GM12878 (cell line): ENCODE measurements around the gene TIMM10. TPM values are rescaled to one million over a fixed set of nuclear protein-coding genes. Genes with fewer than 3 reads are reported as not detected.

Source experiments
- ATAC-seq: fragments of 200-7000 bp; cut with Tn5 transposase; 3 replicates; pipeline ENCODE4 v1.9.1; 2020; ENCODE audit warnings: mild to moderate bottlenecking, moderate library complexity
- BruUV-seq: library from RNA; stranded (reverse); fragments of 400-500 nt; replicated peaks from 2 replicates; lab custom pipeline; 2021; lab: Mats Ljungman, UMichigan
- CTCF ChIA-PET: fragments of 300-600 bp; sonication (Branson Sonifier 250); formaldehyde crosslinking; extraction: SDS; loops from one replicate; lab custom pipeline; 2021; ENCODE audit warnings: inconsistent platforms; lab: Yijun Ruan, JAX
- POLR2A ChIA-PET: fragments of 350-600 bp; formaldehyde crosslinking; extraction: SDS; loops from one replicate; lab custom pipeline; 2021; ENCODE audit warnings: inconsistent platforms; lab: Charles Lee
- RAD21 ChIA-PET: fragments of 300-600 bp; sonication (Branson Sonifier 250); formaldehyde crosslinking; loops from one replicate; lab custom pipeline; 2023; ENCODE audit warnings: antibody characterized with exemption; ENCODE audit not compliant: unreplicated experiment; lab: Charles Lee
- SMC1A ChIA-PET: fragments of 300-600 bp; sonication (Branson Sonifier 250); formaldehyde crosslinking; loops from one replicate; lab custom pipeline; 2023; ENCODE audit not compliant: unreplicated experiment, uncharacterized antibody; lab: Charles Lee
- DNase-seq: peaks from one replicate; pipeline ENCODE4 v3.0.0-alpha.2; 2011; ENCODE audit warnings: low read depth, low spot score
- FAIRE-seq: peaks from 3 replicates; lab custom pipeline; 2011; peaks lifted over from hg19 to GRCh38; lab: Jason Lieb, UNC
- H2AFZ ChIP-seq: 2 replicates; pipeline ENCODE4 v1.6.0; 2011; ENCODE audit warnings: low read depth, low read length, control low read depth; ENCODE audit not compliant: control insufficient read depth
- H3K27ac ChIP-seq: 2 replicates; pipeline ENCODE4 v1.5.1; 2011; ENCODE audit warnings: control low read depth; ENCODE audit not compliant: control insufficient read depth, insufficient read depth
- H3K27me3 ChIP-seq, 2 experiments: replicated peaks in 1 of 2; 2 replicates each; pipeline versions ENCODE4 v1.6.0 to v1.6.1; 2011; ENCODE audit warnings: low read length in 1 of 2; ENCODE audit not compliant: control insufficient read depth in 2 of 2, insufficient read depth in 2 of 2
- H3K36me3 ChIP-seq, 2 experiments: 2 replicates each; pipeline ENCODE4 v1.5.1; 2011; ENCODE audit warnings: low read length in 1 of 2; ENCODE audit not compliant: control insufficient read depth in 2 of 2, insufficient read depth in 2 of 2
- H3K4me1 ChIP-seq: 2 replicates; pipeline ENCODE4 v1.6.1; 2011; ENCODE audit warnings: mild to moderate bottlenecking, low read length, moderate library complexity, mixed read lengths; ENCODE audit not compliant: control insufficient read depth, insufficient read depth
- H3K4me2 ChIP-seq: 2 replicates; pipeline ENCODE4 v1.6.0; 2011; ENCODE audit warnings: control low read depth; ENCODE audit not compliant: control insufficient read depth, insufficient read depth
- H3K4me3 ChIP-seq: fragments of 200-600 bp; sonication (generic); 2 replicates; pipeline ENCODE4 v1.5.1; 2016
- H3K79me2 ChIP-seq: 2 replicates; pipeline ENCODE4 v1.6.0; 2011; ENCODE audit warnings: low read length; ENCODE audit not compliant: control insufficient read depth, insufficient read depth
- H3K9ac ChIP-seq: 2 replicates; pipeline ENCODE4 v1.8.0; 2011; ENCODE audit warnings: low read length, control low read depth, mixed read lengths; ENCODE audit not compliant: control insufficient read depth, insufficient read depth
- H3K9me3 ChIP-seq: replicated peaks from 3 replicates; pipeline ENCODE4 v1.5.1; 2011; ENCODE audit warnings: mild to moderate bottlenecking, low read length; ENCODE audit not compliant: control insufficient read depth, insufficient read depth
- H4K20me1 ChIP-seq: 2 replicates; pipeline ENCODE4 v1.6.0; 2011; ENCODE audit not compliant: control insufficient read depth, insufficient read depth
- CREB1 ChIP-seq: IDR thresholded peaks from 2 replicates; pipeline ENCODE4 v1.6.1; 2012; ENCODE audit warnings: low read depth, mild to moderate bottlenecking, inconsistent platforms
- IKZF2 ChIP-seq, 2 experiments: fragments of 450-650 bp; IDR thresholded peaks; 2 replicates each; pipeline ENCODE4 v1.6.1; 2017; ENCODE audit warnings: mild to moderate bottlenecking in 2 of 2, moderate library complexity in 2 of 2
- MTA3 ChIP-seq: IDR thresholded peaks from 2 replicates; pipeline ENCODE4 v1.6.1; 2012; ENCODE audit warnings: low read length, inconsistent platforms, borderline replicate concordance
- NFXL1 ChIP-seq: fragments of 450-650 bp; IDR thresholded peaks from 2 replicates; pipeline ENCODE4 v1.6.1; 2017; ENCODE audit warnings: antibody characterized with exemption, mild to moderate bottlenecking, borderline replicate concordance
- NFYA ChIP-seq: IDR thresholded peaks from 2 replicates; pipeline ENCODE4 v1.6.1; 2011; ENCODE audit warnings: low read depth, mild to moderate bottlenecking, low read length, improper control_type of control experiment, borderline replicate concordance
- RB1 ChIP-seq: fragments of 450-650 bp; formaldehyde crosslinking; IDR thresholded peaks from 2 replicates; pipeline ENCODE4 v1.6.1; 2017; ENCODE audit warnings: mild to moderate bottlenecking, borderline replicate concordance
- ZBTB33 ChIP-seq: fragments of 450-650 bp; IDR thresholded peaks from 2 replicates; pipeline ENCODE4 v1.6.1; 2017; ENCODE audit warnings: mild to moderate bottlenecking
- ZSCAN29 ChIP-seq: fragments of 450-650 bp; IDR thresholded peaks from 2 replicates; pipeline ENCODE4 v1.6.1; 2017; ENCODE audit warnings: mild to moderate bottlenecking, moderate library complexity
- WGBS: methylation state at CpG from one replicate; pipeline ENCODE4 v1.1.6; 2016; ENCODE audit warnings: low lambda C conversion rate; ENCODE audit not compliant: insufficient replicate concordance, insufficient coverage; ENCODE audit errors: missing lambda C conversion rate; 5-methylcytosine and 5-hydroxymethylcytosine counted together
- in situ Hi-C: fragments of 300-500 bp; cut with MboI; formaldehyde crosslinking; loops from 9 replicates; pipeline ENCODE4 v1.14.3; 2018; ENCODE audit warnings: mixed read lengths
- intact Hi-C: fragments of 100-400 bp; cut with micrococcal nuclease; formaldehyde crosslinking; loops from one replicate; pipeline ENCODE4 v1.14.2; 2022; ENCODE audit not compliant: unreplicated experiment
- polyA plus RNA-seq, 11 experiments: library from polyadenylated mRNA; depleted of rRNA in 4 of 11; unstranded in 6 of 11; stranded (reverse) in 5 of 11; fragments of >200 nt; fragmentation: Nextera tagmentation in 4 of 11; fragmentation: Illumina TruSeq in 1 of 11; extraction: Ambion mirVana in 4 of 11; extraction: Trizol in 1 of 11; gene quantifications; 1 replicate in 1 of 11; 2 replicates in 10 of 11; pipeline versions ENCODE4 v1.2.1 to v1.2.3, GENCODE V29; 2011 to 2016; ENCODE audit warnings: inconsistent platforms in 2 of 11, missing spikeins in 2 of 11, low read depth in 1 of 11
- total RNA-seq, 4 experiments: library from RNA; depleted of rRNA in 3 of 4; stranded (reverse); fragments of >200 nt in 3 of 4; fragmentation: Illumina TruSeq in 1 of 4; extraction: Trizol in 1 of 4; gene quantifications; 2 replicates each; pipeline versions ENCODE4 v1.2.1 to v1.2.3, GENCODE V29; 2013 to 2021

Gene TIMM10
- total and polyA plus RNA-seq, 10 of the 15 experiments (the other 5 are each of a cell fraction or from before 2014, with no cell fraction given), result 148 to 898 (median 206) TPM

GRCh38 chr11:57502870-57503269 lies 27.7 kb downstream of the TIMM10 start (continued):
- no peak for TF ChIP-seq ZBTB33
- no peak for TF ChIP-seq MTA3
- no peak for TF ChIP-seq RB1

- no peak overlapping the region for H2AFZ ChIP-seq
- ChIA-PET POLR2A (no interaction called here), RAD21 (interaction anchor here (0.8 to 1.8 kb wide), 2 partner anchors 9 to 44 kb away, joined by 5 to 7 read pairs; no protein-coding TSS in a partner anchor)
- no peaks in the 10 kb centered on the region for H3K27me3 ChIP-seq
- H3K36me3 ChIP-seq, result peaks cover 3% of the 10 kb centered on the region in 2 experiments; a peak in 3 of 4 replicates
- H3K9ac ChIP-seq, result no peak overlapping the region
- no peak for DNase-seq
- BruUV-seq, result no TSS peak
- H3K4me2 ChIP-seq, result no peak overlapping the region
- no peak overlapping the region for H3K4me3 ChIP-seq
- H3K27ac ChIP-seq, result no peak overlapping the region
- intact Hi-C loops, result no loop called here
- no peak for TF ChIP-seq NFXL1
- TF ChIP-seq CREB1, result no peak
- no peak for TF ChIP-seq ZSCAN29
- no peak for TF ChIP-seq IKZF2 (IDR thresholded peaks at IDR 0.05)
- no peak for TF ChIP-seq NFYA
- TF ChIP-seq, all 136 proteins: peak for 0
- peaks cover 3% of the 10 kb centered on the region; the same call in 1 of the 2 replicates for H4K20me1 ChIP-seq
- WGBS, result 77% methylated on average over 3 of the region's 3 CpGs
- no peak for ATAC-seq
- in situ Hi-C loops, result no loop called here
- H3K9me3 ChIP-seq, result no peaks in the 10 kb centered on the region
- H3K79me2 ChIP-seq, result no peaks in the 10 kb centered on the region
- FAIRE-seq, result no peak
- ChIA-PET SMC1A (interaction anchor here (0.8 to 1.2 kb wide), 4 partner anchors 9 to 163 kb away, joined by 3 to 4 read pairs (median 4); no protein-coding TSS in a partner anchor), CTCF (interaction anchor here (0.9 to 2.1 kb wide), 7 partner anchors 9 to 45 kb away, joined by 3 to 16 read pairs (median 6); no protein-coding TSS in a partner anchor)
- H3K4me1 ChIP-seq, result no peaks in the 10 kb centered on the region
Measured at GRCh38 chr11:57502376-57502775, 28.2 kb downstream of the TIMM10 start.
